SK-N-SH (cell line): ENCODE data around the gene WNK2. TPM values are rescaled to one million over a fixed set of nuclear protein-coding genes. Genes with fewer than 3 reads are reported as not detected.

ENCODE experiments used
- CTCF ChIA-PET: fragments of 300-600, 350-600 bp; formaldehyde crosslinking; extraction: SDS; loops from one replicate; lab custom pipeline; 2021; lab: Yijun Ruan, JAX
- POLR2A ChIA-PET: fragments of 350-600 bp; sonication (Branson Sonifier 250); formaldehyde crosslinking; extraction: SDS; loops from one replicate; lab custom pipeline; 2020; ENCODE audit warnings: antibody characterized with exemption, inconsistent platforms; lab: Yijun Ruan, JAX
- DNase-seq: peaks from one replicate; pipeline ENCODE4 v3.0.0; 2012
- H2AFZ ChIP-seq: fragments of 200-600 bp; sonication (generic); 2 replicates; pipeline ENCODE4 v1.8.1; 2016; ENCODE audit warnings: antibody characterized with exemption, mild to moderate bottlenecking, low read depth
- H3F3A ChIP-seq: fragments of 200-600 bp; sonication (generic); replicated peaks from 2 replicates; pipeline ENCODE3; 2016; ENCODE audit warnings: antibody characterized with exemption, mild to moderate bottlenecking; ENCODE audit not compliant: insufficient read depth
- H3K27ac ChIP-seq, 2 experiments: fragments of 200-500 bp in 1 of 2; fragments of 200-600 bp in 1 of 2; sonication (Bioruptor generic) in 1 of 2; sonication (generic), shearing (Covaris generic) in 1 of 2; 2 replicates each; pipeline versions ENCODE4 v1.5.1 to v1.6.1; 2014 to 2016; ENCODE audit warnings: low read depth in 2 of 2, inconsistent platforms in 1 of 2, low read length in 1 of 2, mild to moderate bottlenecking in 1 of 2, mixed read lengths in 1 of 2
- H3K27me3 ChIP-seq: fragments of 200-600 bp; sonication (generic), shearing (Covaris generic); 2 replicates; pipeline ENCODE4 v1.6.1; 2016; ENCODE audit warnings: mixed run types; ENCODE audit not compliant: insufficient read depth
- H3K36me3 ChIP-seq, 2 experiments: fragments of 200-500 bp in 1 of 2; fragments of 200-600 bp in 1 of 2; sonication (Bioruptor generic) in 1 of 2; sonication (generic) in 1 of 2; replicated peaks in 1 of 2; 2 replicates each; pipeline versions ENCODE3 to v1.5.1; 2014 to 2016; ENCODE audit warnings: low read length in 1 of 2, mild to moderate bottlenecking in 1 of 2; ENCODE audit not compliant: insufficient read depth in 2 of 2, control insufficient read depth in 1 of 2
- H3K4me1 ChIP-seq, 2 experiments: fragments of 200-500 bp in 1 of 2; fragments of 200-600 bp in 1 of 2; sonication (Bioruptor generic) in 1 of 2; sonication (generic), shearing (Covaris generic) in 1 of 2; 2 replicates each; pipeline versions ENCODE4 v1.5.1 to v1.6.1; 2014 to 2016; ENCODE audit warnings: low read depth in 1 of 2, low read length in 1 of 2, mixed run types in 1 of 2; ENCODE audit not compliant: insufficient read depth in 2 of 2, control insufficient read depth in 1 of 2
- H3K4me2 ChIP-seq: fragments of 200-600 bp; sonication (generic), shearing (Covaris generic); 2 replicates; pipeline ENCODE4 v1.6.1; 2017; ENCODE audit warnings: mixed run types
- H3K4me3 ChIP-seq, 2 experiments: fragments of 200-500 bp in 1 of 2; fragments of 200-600 bp in 1 of 2; sonication (Bioruptor generic) in 1 of 2; sonication (generic), shearing (Covaris generic) in 1 of 2; 2 replicates each; pipeline versions ENCODE4 v1.5.1 to v1.8.1; 2014 to 2016; ENCODE audit warnings: low read depth in 2 of 2, inconsistent platforms in 1 of 2, low read length in 1 of 2, mild to moderate bottlenecking in 1 of 2, mixed read lengths in 1 of 2, moderate library complexity in 1 of 2
- H3K79me2 ChIP-seq: fragments of 200-600 bp; sonication (generic); 2 replicates; pipeline ENCODE4 v1.8.1; 2017; ENCODE audit warnings: mild to moderate bottlenecking; ENCODE audit not compliant: insufficient read depth
- H3K9ac ChIP-seq: fragments of 200-600 bp; sonication (generic); 2 replicates; pipeline ENCODE4 v1.6.1; 2017; ENCODE audit warnings: mixed run types
- H3K9me2 ChIP-seq: fragments of 200-600 bp; sonication (generic); 2 replicates; pipeline ENCODE4 v1.6.1; 2017; ENCODE audit warnings: mixed run types
- H3K9me3 ChIP-seq: fragments of 200-600 bp; sonication (generic); 2 replicates; pipeline ENCODE4 v1.6.1; 2017; ENCODE audit warnings: mixed run types, mild to moderate bottlenecking, moderate library complexity
- H4K20me1 ChIP-seq: fragments of 200-600 bp; sonication (generic); 2 replicates; pipeline ENCODE4 v1.6.1; 2017; ENCODE audit warnings: mild to moderate bottlenecking, mixed run types; ENCODE audit not compliant: insufficient read depth
- ELF1 ChIP-seq: IDR thresholded peaks from 2 replicates; pipeline ENCODE4 v1.4.0; 2012
- EP300 ChIP-seq, 2 experiments: IDR thresholded peaks; 2 replicates each; pipeline versions ENCODE4 v1.4.0 to v1.6.1; 2012; ENCODE audit warnings: borderline replicate concordance in 1 of 2, low read depth in 1 of 2, low read length in 1 of 2
- EZH2phosphoT487 ChIP-seq: fragments of 200-600 bp; sonication (generic); IDR thresholded peaks from 2 replicates; pipeline ENCODE4 v1.6.1; 2017; ENCODE audit warnings: low read depth, mixed run types, mild to moderate bottlenecking, antibody characterized with exemption, moderate library complexity, borderline replicate concordance
- FOSL2 ChIP-seq: IDR thresholded peaks from 2 replicates; pipeline ENCODE4 v1.4.0; 2012; ENCODE audit warnings: low read depth, mild to moderate bottlenecking, moderate library complexity, borderline replicate concordance
- FOXJ3 ChIP-seq: sonication (generic); formaldehyde crosslinking; IDR thresholded peaks from 2 replicates; pipeline ENCODE4 v1.5.1; 2020; ENCODE audit warnings: mild to moderate bottlenecking, missing genetic modification reagents
- FOXM1 ChIP-seq: IDR thresholded peaks from 2 replicates; pipeline ENCODE4 v1.4.0; 2012; ENCODE audit warnings: low read depth, mild to moderate bottlenecking
- GABPA ChIP-seq: IDR thresholded peaks from 2 replicates; pipeline ENCODE4 v1.4.0; 2012; ENCODE audit warnings: low read depth, mild to moderate bottlenecking
- GATA2 ChIP-seq: sonication (generic); formaldehyde crosslinking; IDR thresholded peaks from 2 replicates; pipeline ENCODE4 v1.5.0; 2020; ENCODE audit warnings: mild to moderate bottlenecking, missing genetic modification reagents
- JUND ChIP-seq: IDR thresholded peaks from 2 replicates; pipeline ENCODE4 v1.4.0; 2012
- MEF2A ChIP-seq: IDR thresholded peaks from 2 replicates; pipeline ENCODE4 v1.4.0; 2012; ENCODE audit warnings: low read depth, borderline replicate concordance
- NFIC ChIP-seq: IDR thresholded peaks from 2 replicates; pipeline ENCODE4 v1.4.0; 2012; ENCODE audit warnings: borderline replicate concordance
- NRF1 ChIP-seq: IDR thresholded peaks from 2 replicates; pipeline ENCODE4 v1.6.1; 2012; ENCODE audit warnings: low read depth, mild to moderate bottlenecking, low read length
- RCOR1 ChIP-seq: fragments of 150-350 bp; IDR thresholded peaks from 2 replicates; pipeline ENCODE4 v1.6.1; 2017; ENCODE audit warnings: antibody characterized with exemption, low read length
- RFX5 ChIP-seq: IDR thresholded peaks from 2 replicates; pipeline ENCODE4 v1.6.1; 2012; ENCODE audit warnings: mild to moderate bottlenecking, improper control_type of control experiment, low read length
- SIN3A ChIP-seq: IDR thresholded peaks from 2 replicates; pipeline ENCODE4 v1.6.1; 2012; ENCODE audit warnings: low read depth, mild to moderate bottlenecking, low read length, moderate library complexity, borderline replicate concordance
- TEAD4 ChIP-seq: IDR thresholded peaks from 2 replicates; pipeline ENCODE4 v1.4.0; 2012; ENCODE audit warnings: mild to moderate bottlenecking, borderline replicate concordance; ENCODE audit not compliant: insufficient read depth
- YY1 ChIP-seq: IDR thresholded peaks from 2 replicates; pipeline ENCODE4 v1.4.0; 2012; ENCODE audit warnings: low read depth, mild to moderate bottlenecking
- WGBS: methylation state at CpG from one replicate; pipeline ENCODE4 v1.1.6; 2017; ENCODE audit warnings: low lambda C conversion rate; 5-methylcytosine and 5-hydroxymethylcytosine counted together
- polyA plus RNA-seq, 3 experiments: library from polyadenylated mRNA; depleted of rRNA; stranded (reverse); fragments of >200 nt; gene quantifications; 2 replicates each; pipeline ENCODE4 v1.2.3, GENCODE V29; 2012
- TF ChIP-seq, protein P1 (sequence below): IDR thresholded peaks from 2 replicates; pipeline ENCODE4 v1.4.0; 2012; ENCODE audit warnings: low read depth, borderline replicate concordance
- TF ChIP-seq, protein P2 (sequence below): IDR thresholded peaks from 2 replicates; pipeline ENCODE4 v1.4.0; 2012; ENCODE audit warnings: low read depth, borderline replicate concordance
- TF ChIP-seq, protein P3 (sequence below): IDR thresholded peaks from 2 replicates; pipeline ENCODE4 v1.4.0; 2012; ENCODE audit warnings: low read depth
- TF ChIP-seq, protein P4 (sequence below): fragments of 150-350 bp; IDR thresholded peaks from 2 replicates; pipeline ENCODE4 v1.6.1; 2017; ENCODE audit warnings: antibody characterized with exemption, low read length, low read depth, borderline replicate concordance
- TF ChIP-seq, protein P5 (sequence below): IDR thresholded peaks from 2 replicates; pipeline ENCODE4 v1.6.1; 2012; ENCODE audit warnings: mild to moderate bottlenecking, low read depth, low read length, moderate library complexity

Gene WNK2
- polyA plus RNA-seq, 1 of the 3 experiments (the other 2 are of a cell fraction), result 0.12 TPM

DNA sequence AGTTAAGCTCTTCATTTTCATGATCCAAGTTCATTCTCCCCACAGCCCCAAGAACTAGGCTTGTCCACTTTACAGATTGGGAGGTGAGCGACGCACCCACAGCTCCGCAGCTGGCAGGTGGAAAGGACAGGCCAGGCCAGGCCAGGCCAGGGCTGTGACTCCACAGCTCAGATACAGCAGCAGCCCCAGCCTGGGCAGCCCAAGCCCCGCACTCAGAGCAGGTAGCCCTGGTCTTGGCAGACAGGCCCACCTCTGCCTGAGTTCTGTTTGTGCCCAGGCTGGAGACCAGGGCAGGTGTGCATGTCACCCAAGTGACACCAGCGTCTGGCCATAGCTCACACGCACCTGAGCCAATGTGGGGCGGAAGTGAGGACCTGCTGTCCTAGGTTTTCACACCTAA, 124.7 kb downstream of the WNK2 start:
- no peaks in the 10 kb centered on the region for H3K36me3 ChIP-seq
- no peak for DNase-seq
- no peaks in the 10 kb centered on the region; the same call in 1 of the 2 replicates for H3K27me3 ChIP-seq
- H3K9ac ChIP-seq, result no peak overlapping the region
- no peaks in the 10 kb centered on the region; a peak in 1 of 4 replicates for H3K4me1 ChIP-seq
- no peak overlapping the region for H3K4me3 ChIP-seq
- no peak for TF ChIP-seq JUND
- no peak for TF ChIP-seq EP300 (IDR thresholded peaks at IDR 0.05; ENCODE audit: borderline replicate concordance in 1 of 2, low read depth in 1 of 2, low read length in 1 of 2)
- TF ChIP-seq NFIC, result no peak
- TF ChIP-seq, protein P1, sequence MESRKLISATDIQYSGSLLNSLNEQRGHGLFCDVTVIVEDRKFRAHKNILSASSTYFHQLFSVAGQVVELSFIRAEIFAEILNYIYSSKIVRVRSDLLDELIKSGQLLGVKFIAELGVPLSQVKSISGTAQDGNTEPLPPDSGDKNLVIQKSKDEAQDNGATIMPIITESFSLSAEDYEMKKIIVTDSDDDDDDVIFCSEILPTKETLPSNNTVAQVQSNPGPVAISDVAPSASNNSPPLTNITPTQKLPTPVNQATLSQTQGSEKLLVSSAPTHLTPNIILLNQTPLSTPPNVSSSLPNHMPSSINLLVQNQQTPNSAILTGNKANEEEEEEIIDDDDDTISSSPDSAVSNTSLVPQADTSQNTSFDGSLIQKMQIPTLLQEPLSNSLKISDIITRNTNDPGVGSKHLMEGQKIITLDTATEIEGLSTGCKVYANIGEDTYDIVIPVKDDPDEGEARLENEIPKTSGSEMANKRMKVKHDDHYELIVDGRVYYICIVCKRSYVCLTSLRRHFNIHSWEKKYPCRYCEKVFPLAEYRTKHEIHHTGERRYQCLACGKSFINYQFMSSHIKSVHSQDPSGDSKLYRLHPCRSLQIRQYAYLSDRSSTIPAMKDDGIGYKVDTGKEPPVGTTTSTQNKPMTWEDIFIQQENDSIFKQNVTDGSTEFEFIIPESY, result no peak
- TF ChIP-seq GATA2 (CRISPR knock-in tag), result no peak
- no peak for TF ChIP-seq MEF2A
- TF ChIP-seq, protein P2, sequence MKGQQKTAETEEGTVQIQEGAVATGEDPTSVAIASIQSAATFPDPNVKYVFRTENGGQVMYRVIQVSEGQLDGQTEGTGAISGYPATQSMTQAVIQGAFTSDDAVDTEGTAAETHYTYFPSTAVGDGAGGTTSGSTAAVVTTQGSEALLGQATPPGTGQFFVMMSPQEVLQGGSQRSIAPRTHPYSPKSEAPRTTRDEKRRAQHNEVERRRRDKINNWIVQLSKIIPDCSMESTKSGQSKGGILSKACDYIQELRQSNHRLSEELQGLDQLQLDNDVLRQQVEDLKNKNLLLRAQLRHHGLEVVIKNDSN, result no peak
- no peak for TF ChIP-seq FOXJ3 (CRISPR knock-in tag)
- TF ChIP-seq RCOR1, result no peak
- TF ChIP-seq, protein P3, sequence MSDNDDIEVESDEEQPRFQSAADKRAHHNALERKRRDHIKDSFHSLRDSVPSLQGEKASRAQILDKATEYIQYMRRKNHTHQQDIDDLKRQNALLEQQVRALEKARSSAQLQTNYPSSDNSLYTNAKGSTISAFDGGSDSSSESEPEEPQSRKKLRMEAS, result no peak
- TF ChIP-seq TEAD4, result no peak
- no peak for TF ChIP-seq SIN3A
- TF ChIP-seq ELF1, result no peak
- TF ChIP-seq GABPA, result no peak
- no peak for TF ChIP-seq YY1
- ChIA-PET POLR2A (no interaction called here), CTCF (interaction anchor here (0.9 kb wide), 1 partner anchor 150 kb away, joined by 5 read pairs; no protein-coding TSS in a partner anchor)
- no peak overlapping the region for H3K4me2 ChIP-seq
- H2AFZ ChIP-seq, result no peak overlapping the region
- WGBS, result 77% methylated on average over 4 of the region's 7 CpGs
- H3K27ac ChIP-seq, result no peak overlapping the region
- H3K9me3 ChIP-seq, result no peaks in the 10 kb centered on the region
- H3K79me2 ChIP-seq, result no peaks in the 10 kb centered on the region
- no peaks in the 10 kb centered on the region for H3F3A ChIP-seq
- H4K20me1 ChIP-seq, result no peaks in the 10 kb centered on the region
- no peaks in the 10 kb centered on the region for H3K9me2 ChIP-seq

DNA sequence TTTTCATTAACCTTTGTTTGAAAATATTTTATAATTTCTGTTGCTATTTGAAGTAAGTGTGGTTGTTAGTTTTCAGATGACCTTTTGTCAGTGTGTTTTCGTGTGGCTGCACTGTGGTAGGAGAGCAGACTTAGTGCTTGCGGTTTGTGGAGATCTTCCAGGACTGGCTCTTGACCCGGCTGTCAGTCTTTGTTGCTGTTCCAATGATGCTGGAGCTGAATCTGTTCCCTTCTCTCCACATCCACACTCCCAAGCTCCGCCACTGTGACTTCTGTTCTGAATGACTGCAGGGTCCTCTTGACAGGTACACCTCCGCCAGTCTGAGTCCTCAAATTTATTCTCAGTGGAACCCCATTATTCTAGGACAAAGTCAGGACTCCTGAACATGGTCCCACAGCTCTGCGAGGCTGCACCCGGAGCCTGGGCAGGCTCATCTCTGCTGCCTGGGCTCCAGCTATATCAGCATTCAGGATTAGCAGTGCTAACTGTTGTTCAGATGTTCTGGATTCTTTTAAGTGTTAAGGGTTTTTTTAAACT, 126.0 kb downstream of the WNK2 start:
- H3K27ac ChIP-seq, result no peak overlapping the region
- H3K9me3 ChIP-seq, result no peaks in the 10 kb centered on the region
- H3K9me2 ChIP-seq, result no peaks in the 10 kb centered on the region
- H3K27me3 ChIP-seq, result no peaks in the 10 kb centered on the region; the same call in 1 of the 2 replicates
- no peaks in the 10 kb centered on the region for H3K36me3 ChIP-seq
- CTCF ChIA-PET, result interaction anchor here (0.9 to 1.0 kb wide), 2 partner anchors 151 to 201 kb away, joined by 4 to 5 read pairs; no protein-coding TSS in a partner anchor
- no peak overlapping the region for H3K4me2 ChIP-seq
- 70% methylated on average over 7 of the region's 7 CpGs for WGBS
- no peak overlapping the region for H2AFZ ChIP-seq
- H4K20me1 ChIP-seq, result no peaks in the 10 kb centered on the region
- no peaks in the 10 kb centered on the region for H3F3A ChIP-seq
- no peaks in the 10 kb centered on the region for H3K4me1 ChIP-seq
- POLR2A ChIA-PET, result no interaction called here
- H3K4me3 ChIP-seq, result no peak overlapping the region
- no peak overlapping the region for H3K9ac ChIP-seq
- no peak for DNase-seq
- no peaks in the 10 kb centered on the region for H3K79me2 ChIP-seq
- TF ChIP-seq, protein P4, sequence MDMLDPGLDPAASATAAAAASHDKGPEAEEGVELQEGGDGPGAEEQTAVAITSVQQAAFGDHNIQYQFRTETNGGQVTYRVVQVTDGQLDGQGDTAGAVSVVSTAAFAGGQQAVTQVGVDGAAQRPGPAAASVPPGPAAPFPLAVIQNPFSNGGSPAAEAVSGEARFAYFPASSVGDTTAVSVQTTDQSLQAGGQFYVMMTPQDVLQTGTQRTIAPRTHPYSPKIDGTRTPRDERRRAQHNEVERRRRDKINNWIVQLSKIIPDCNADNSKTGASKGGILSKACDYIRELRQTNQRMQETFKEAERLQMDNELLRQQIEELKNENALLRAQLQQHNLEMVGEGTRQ, result no peak
- TF ChIP-seq FOSL2 (no peak), EZH2phosphoT487 (no peak), RFX5 (no peak), JUND (no peak), NRF1 (no peak), MEF2A (no peak), FOXM1 (no peak), GATA2 (CRISPR knock-in tag) (no peak)
- TF ChIP-seq, protein P5, sequence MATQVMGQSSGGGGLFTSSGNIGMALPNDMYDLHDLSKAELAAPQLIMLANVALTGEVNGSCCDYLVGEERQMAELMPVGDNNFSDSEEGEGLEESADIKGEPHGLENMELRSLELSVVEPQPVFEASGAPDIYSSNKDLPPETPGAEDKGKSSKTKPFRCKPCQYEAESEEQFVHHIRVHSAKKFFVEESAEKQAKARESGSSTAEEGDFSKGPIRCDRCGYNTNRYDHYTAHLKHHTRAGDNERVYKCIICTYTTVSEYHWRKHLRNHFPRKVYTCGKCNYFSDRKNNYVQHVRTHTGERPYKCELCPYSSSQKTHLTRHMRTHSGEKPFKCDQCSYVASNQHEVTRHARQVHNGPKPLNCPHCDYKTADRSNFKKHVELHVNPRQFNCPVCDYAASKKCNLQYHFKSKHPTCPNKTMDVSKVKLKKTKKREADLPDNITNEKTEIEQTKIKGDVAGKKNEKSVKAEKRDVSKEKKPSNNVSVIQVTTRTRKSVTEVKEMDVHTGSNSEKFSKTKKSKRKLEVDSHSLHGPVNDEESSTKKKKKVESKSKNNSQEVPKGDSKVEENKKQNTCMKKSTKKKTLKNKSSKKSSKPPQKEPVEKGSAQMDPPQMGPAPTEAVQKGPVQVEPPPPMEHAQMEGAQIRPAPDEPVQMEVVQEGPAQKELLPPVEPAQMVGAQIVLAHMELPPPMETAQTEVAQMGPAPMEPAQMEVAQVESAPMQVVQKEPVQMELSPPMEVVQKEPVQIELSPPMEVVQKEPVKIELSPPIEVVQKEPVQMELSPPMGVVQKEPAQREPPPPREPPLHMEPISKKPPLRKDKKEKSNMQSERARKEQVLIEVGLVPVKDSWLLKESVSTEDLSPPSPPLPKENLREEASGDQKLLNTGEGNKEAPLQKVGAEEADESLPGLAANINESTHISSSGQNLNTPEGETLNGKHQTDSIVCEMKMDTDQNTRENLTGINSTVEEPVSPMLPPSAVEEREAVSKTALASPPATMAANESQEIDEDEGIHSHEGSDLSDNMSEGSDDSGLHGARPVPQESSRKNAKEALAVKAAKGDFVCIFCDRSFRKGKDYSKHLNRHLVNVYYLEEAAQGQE, result no peak
